Measurements from ENCODE around the gene SLC25A47. TPM values are rescaled to one million over a fixed set of nuclear protein-coding genes. Genes with fewer than 3 reads are reported as not detected.
A peak's percentile ranks its signal among the peaks of the same experiment; 100 is the strongest.

The SLC25A47 gene
- total and polyA plus RNA-seq, 9 of the 15 experiments (the other 6 are each of a cell fraction or from before 2014, with no cell fraction given) = 0.09 to 0.23 (median 0.22) TPM; not detected in 6

DNA sequence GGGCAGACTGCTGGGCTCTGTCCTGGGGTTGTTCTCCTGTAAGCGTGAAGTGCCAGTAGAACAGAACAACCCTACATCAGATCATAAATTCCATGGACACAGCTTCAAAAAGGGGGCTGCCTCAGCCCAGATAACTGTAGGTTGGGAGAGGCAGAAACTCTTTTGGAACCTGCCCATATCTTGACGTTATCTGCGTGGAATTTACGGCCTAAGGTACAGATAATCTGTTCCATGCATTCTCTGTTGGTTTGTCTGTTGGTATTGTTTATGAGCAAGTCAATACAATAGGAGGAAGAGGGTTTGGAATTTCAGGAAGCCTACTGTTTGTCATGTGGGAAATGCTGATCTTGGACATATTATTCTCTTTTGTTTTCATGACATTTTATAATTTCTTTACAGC is 36.7 kb downstream of the SLC25A47 start:
- ChIA-PET POLR2A (interaction anchor here (0.7 to 4.3 kb wide), 3 partner anchors 11 to 167 kb away, joined by 3 to 39 read pairs (median 14); a partner anchor contains a TSS), CTCF (ENCODE audit: low intra/inter-chr PET ratio) (no interaction called here)
- TF ChIP-seq ZKSCAN3 (CRISPR knock-in tag; IDR thresholded peaks at IDR 0.05) (no peak), POLR2G (IDR thresholded peaks at IDR 0.05; ENCODE audit: low read depth, low read length) (peak; percentile 21; the same call in 1 of the 2 replicates), TCF7L2 (IDR thresholded peaks at IDR 0.05; ENCODE audit: low read depth, low read length) (no peak), HDAC3 (IDR thresholded peaks at IDR 0.05; ENCODE audit: borderline replicate concordance, partially characterized antibody) (no peak)
- H3K9me3 ChIP-seq (replicated peaks; ENCODE audit: control insufficient read depth, insufficient read depth, low read depth, low read length) = no peaks in the 10 kb centered on the region
- FAIRE-seq = no peak
- no peak overlapping the region for H3K4me2 ChIP-seq (ENCODE audit: insufficient read depth, low read length)
- DNase-seq (ENCODE audit: extremely low read depth in 1 of 4, low spot score in 3 of 4) = no peak
- H4K20me1 ChIP-seq (replicated peaks; ENCODE audit: control insufficient read depth, insufficient read depth, low read length) = 0 out of 2 replicates have a peak, but pooled peaks cover 13% of the 10 kb centered on the region
- in situ Hi-C loops (cut with MboI) = no loop called here
- ATAC-seq = no peak; the same call in 2 of the 3 replicates
- peaks cover 91% of the 10 kb centered on the region for H3K36me3 ChIP-seq (ENCODE audit: control insufficient read depth, insufficient read depth, low read length)
- no peak overlapping the region for H3K4me3 ChIP-seq
- H2AFZ ChIP-seq (ENCODE audit: low read depth, low read length) = no peak overlapping the region
- no peaks in the 10 kb centered on the region for H3K4me1 ChIP-seq (replicated peaks in 1 of 2; ENCODE audit: control insufficient read depth in 2 of 2, insufficient read depth in 2 of 2, low read length in 2 of 2)
- no peak overlapping the region for H3K9ac ChIP-seq (ENCODE audit: insufficient read depth in 1 of 2, low read depth in 2 of 2, low read length in 2 of 2)
- H3K79me2 ChIP-seq (ENCODE audit: control insufficient read depth, insufficient read depth, low read length) = peaks cover 23% of the 10 kb centered on the region; the same call in 1 of the 3 replicates
- H3K27ac ChIP-seq (ENCODE audit: extremely low read depth, low read depth, low read length) = no peak overlapping the region
- H3K27me3 ChIP-seq (ENCODE audit: control insufficient read depth in 2 of 2, insufficient read depth in 2 of 2, low read length in 2 of 2) = no peaks in the 10 kb centered on the region
- 81% methylated on average over 4 of the region's 4 CpGs for WGBS (ENCODE audit: insufficient coverage, low coverage, missing lambda C conversion rate)
- intact Hi-C loops (cut with micrococcal nuclease) = no loop called here
- no peaks in the 10 kb centered on the region for H3K9me1 ChIP-seq (ENCODE audit: control insufficient read depth, insufficient read depth, low read length)
- BruUV-seq (replicated peaks) = no TSS peak

DNA sequence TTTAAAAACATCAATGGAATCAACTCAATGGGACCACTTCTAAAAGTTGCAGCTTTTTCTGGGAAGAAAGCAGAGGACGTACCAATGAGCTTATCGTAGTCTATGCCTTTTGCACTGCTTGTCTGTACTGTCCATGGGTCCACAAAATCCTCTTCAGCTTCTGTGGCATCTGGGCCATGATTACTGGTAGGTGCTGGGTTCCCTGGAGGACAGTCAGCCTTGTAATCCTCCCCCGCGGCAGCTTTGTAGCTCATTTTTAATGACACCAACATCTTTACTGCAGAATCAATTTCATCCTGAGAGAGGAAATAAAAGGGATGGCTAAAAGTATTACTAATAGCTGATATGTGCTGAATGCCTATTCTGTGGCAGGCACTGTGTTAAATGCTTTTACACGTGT is 38.5 kb downstream of the SLC25A47 start:
- Histone ChIP-seq H3K4me2 (ENCODE audit: insufficient read depth, low read length) (no peak overlapping the region), H3K27ac (ENCODE audit: extremely low read depth, low read depth, low read length) (no peak overlapping the region), H3K27me3 (ENCODE audit: control insufficient read depth in 2 of 2, insufficient read depth in 2 of 2, low read length in 2 of 2) (no peaks in the 10 kb centered on the region), H3K4me1 (replicated peaks in 1 of 2; ENCODE audit: control insufficient read depth in 2 of 2, insufficient read depth in 2 of 2, low read length in 2 of 2) (no peaks in the 10 kb centered on the region), H3K9ac (ENCODE audit: insufficient read depth in 1 of 2, low read depth in 2 of 2, low read length in 2 of 2) (no peak overlapping the region), H4K20me1 (replicated peaks; ENCODE audit: control insufficient read depth, insufficient read depth, low read length) (0 out of 2 replicates have a peak, but pooled peaks cover 15% of the 10 kb centered on the region), H3K36me3 (ENCODE audit: control insufficient read depth, insufficient read depth, low read length) (peaks cover 91% of the 10 kb centered on the region), H3K9me1 (ENCODE audit: control insufficient read depth, insufficient read depth, low read length) (peaks cover 3% of the 10 kb centered on the region), H2AFZ (ENCODE audit: low read depth, low read length) (no peak overlapping the region), H3K4me3 (no peak overlapping the region), H3K79me2 (ENCODE audit: control insufficient read depth, insufficient read depth, low read length) (peaks cover 28% of the 10 kb centered on the region; the same call in 1 of the 3 replicates), H3K9me3 (replicated peaks; ENCODE audit: control insufficient read depth, insufficient read depth, low read depth, low read length) (no peaks in the 10 kb centered on the region)
- ChIA-PET CTCF (ENCODE audit: low intra/inter-chr PET ratio) (no interaction called here), POLR2A (interaction anchor here (0.6 to 4.3 kb wide), 7 partner anchors 8 to 782 kb away, joined by 3 to 39 read pairs (median 7); a partner anchor contains a TSS)
- DNase-seq (ENCODE audit: extremely low read depth in 1 of 4, low spot score in 3 of 4) = no peak
- in situ Hi-C loops (cut with MboI) = no loop called here
- FAIRE-seq = no peak
- WGBS (ENCODE audit: insufficient coverage, low coverage, missing lambda C conversion rate) = 100% methylated on average over 4 of the region's 5 CpGs
- ATAC-seq = no peak
- TF ChIP-seq NBN (IDR thresholded peaks at IDR 0.05; ENCODE audit: low read depth) (no peak), KLF13 (tag; IDR thresholded peaks at IDR 0.05; ENCODE audit: borderline replicate concordance, low read depth) (no peak)
- TF ChIP-seq, protein P1, sequence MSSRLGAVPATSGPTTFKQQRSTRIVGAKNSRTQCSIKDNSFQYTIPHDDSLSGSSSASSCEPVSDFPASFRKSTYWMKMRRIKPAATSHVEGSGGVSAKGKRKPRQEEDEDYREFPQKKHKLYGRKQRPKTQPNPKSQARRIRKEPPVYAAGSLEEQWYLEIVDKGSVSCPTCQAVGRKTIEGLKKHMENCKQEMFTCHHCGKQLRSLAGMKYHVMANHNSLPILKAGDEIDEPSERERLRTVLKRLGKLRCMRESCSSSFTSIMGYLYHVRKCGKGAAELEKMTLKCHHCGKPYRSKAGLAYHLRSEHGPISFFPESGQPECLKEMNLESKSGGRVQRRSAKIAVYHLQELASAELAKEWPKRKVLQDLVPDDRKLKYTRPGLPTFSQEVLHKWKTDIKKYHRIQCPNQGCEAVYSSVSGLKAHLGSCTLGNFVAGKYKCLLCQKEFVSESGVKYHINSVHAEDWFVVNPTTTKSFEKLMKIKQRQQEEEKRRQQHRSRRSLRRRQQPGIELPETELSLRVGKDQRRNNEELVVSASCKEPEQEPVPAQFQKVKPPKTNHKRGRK (tag; IDR thresholded peaks at IDR 0.05) = no peak
- intact Hi-C loops (cut with micrococcal nuclease) = no loop called here
- BruUV-seq (replicated peaks) = no TSS peak

Measured in K562 (cell line).